Medulla oblongata (tissue), 1 donor: ENCODE measurements around the gene DGCR8.
A peak's percentile ranks its signal among the peaks of the same experiment; 100 is the strongest.

Source experiments
- DNase-seq: peaks from one replicate; pipeline ENCODE4 v3.0.0-alpha.2; 2015; ENCODE audit errors: extremely low spot score

DGCR8 gene

DNA sequence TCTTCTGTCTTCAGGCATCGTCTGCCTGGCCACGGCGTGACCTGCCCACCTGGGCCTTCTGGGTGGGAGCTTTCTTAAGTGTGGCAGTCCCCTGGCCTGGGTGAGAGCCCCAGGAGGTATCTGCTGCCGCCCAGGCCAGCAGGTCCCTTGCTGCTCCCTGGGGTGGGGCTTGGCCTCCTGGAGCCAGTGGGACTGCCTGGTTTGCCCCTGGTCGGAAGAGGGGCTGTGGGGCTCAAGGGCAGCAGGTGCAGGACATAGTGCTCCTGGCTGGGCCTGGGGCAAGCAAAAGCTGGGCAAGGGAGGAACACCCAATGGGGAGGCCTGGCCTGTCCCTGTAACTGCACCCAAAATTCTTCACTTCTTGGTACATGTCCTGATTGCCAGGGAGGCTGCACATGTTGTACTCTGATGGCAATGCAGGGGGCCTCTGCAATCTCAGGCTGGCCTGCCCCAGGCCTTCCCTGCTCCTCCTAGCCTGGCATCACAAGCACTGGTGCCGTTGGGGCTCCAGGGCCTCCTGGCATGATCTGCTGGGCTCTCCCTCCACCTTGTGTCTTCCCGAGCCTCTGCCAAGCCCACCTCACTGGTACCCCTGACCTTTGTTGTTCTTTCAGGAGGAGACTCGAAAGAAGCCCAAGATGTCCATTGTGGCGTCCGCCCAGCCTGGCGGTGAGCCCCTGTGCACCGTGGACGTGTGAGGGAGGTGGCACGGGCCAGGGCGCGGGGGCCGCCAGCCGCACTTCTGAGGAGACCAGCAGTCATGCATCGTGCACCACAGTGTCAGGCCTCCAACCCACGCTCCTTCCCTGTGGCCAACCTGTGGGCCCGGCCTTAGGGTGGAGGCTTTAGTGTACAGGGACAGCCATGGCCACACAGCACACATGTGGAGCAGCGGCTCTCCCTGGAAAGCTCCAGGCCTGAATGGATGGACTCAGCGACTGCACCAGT lies 29.6 kb downstream of the DGCR8 start:
- DNase-seq, result no peak

DNA sequence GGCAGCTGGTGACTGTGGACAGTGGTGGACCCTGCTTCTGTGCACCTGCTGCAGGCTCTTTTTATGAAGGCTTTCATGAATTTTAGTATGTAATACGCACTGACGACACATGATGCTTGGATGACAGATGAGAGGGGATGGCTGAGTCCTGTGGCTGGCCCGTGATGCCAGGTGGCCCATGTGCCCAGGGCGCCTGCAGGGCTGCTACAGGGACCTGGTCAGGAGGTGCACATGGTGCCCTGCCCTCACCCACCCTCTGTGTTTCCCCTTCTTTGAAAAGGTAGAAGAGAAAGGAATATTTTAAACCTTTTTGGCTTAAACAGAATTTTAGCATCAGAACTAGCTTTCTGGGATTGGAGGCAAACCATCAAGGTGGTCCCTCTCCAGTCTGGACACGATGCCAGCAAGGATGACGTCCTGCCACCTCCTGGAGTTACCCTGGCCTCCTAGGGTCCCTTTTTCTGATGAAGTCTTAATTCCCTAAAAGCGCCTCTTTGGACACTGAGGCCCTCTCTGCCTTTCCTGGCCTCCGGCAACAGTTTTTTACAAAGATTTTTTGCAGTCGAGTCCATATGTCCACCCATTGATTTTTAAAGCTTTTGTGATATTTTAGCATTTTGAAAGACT lies 30.4 kb downstream of the DGCR8 start:
- no peak for DNase-seq

DNA sequence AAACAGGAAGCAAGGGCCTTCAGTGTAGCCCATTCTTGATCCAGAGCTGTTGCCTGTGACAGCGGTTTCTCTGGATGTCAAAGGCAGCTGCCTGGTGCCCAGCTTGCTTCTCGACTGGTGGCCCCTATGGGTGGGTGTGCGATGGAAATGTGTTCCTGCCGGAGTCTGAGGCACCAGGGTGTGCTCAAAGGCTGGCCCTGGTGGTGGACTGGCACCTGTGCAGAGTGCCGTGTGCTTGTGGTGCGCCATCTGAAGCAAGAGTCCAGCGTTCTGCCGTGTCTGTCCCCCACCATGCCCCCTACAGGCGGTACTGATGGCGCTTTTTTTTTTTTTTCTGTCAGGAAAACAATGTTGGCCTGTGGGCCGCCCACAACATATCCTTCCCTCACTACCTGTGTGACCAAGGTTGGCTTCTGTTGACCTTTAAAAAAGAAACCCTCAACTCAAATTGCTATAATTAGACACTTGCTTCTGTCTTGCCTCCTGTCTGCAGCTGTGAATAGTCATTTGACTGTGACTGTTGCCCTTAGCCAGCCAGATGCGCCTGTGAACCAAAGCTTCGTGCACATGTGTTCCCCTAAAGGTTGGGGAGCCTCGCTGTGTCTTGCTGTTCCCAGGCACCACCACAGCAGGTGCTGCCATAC lies 31.1 kb downstream of the DGCR8 start:
- no peak for DNase-seq

DNA sequence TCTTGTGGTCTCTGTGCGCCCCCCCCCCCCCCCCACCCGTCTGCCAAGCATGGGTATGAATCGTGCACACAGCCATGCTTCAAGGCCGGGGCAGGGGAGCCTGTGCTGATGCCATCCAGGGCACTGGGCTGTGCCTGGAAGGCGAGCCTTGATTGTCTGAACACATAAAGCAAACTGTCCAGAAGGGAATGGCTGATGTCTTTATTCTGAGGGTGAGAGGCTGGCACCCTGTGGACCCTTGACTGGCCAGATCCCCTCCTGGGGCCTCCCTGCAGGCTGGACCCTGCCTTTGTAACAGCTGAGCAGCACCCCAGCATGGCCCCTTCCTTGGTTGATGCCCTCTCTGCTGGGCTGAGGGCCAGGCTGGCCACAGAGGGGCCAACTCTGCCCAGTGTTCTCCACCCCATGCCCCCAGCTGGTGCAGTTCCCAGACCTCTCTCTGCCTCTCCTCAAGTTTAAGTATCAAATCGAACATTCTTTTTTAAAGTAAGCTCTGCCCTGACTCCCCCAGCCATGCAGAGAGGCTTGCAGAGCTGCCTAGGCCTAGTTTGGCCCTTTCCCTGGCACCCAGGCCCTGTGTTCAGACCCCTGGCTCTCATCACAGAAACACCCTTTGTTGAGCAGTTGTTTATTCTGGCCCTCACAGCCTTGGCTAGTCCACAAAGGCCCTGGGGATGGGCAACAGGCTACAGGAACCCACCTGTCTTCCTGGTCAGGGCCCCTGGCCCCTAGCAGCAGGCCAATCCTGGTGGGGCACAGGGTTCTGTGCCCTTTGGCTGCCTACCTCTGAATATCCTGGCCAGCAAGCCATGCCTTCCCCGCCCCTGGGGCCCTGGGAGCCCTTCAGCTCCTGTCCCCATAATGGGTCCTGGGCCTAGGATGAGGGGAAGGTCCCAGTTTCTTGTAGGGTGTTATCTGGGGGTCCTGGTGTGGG lies 31.9 kb downstream of the DGCR8 start:
- peak; percentile 36 for DNase-seq

DNA sequence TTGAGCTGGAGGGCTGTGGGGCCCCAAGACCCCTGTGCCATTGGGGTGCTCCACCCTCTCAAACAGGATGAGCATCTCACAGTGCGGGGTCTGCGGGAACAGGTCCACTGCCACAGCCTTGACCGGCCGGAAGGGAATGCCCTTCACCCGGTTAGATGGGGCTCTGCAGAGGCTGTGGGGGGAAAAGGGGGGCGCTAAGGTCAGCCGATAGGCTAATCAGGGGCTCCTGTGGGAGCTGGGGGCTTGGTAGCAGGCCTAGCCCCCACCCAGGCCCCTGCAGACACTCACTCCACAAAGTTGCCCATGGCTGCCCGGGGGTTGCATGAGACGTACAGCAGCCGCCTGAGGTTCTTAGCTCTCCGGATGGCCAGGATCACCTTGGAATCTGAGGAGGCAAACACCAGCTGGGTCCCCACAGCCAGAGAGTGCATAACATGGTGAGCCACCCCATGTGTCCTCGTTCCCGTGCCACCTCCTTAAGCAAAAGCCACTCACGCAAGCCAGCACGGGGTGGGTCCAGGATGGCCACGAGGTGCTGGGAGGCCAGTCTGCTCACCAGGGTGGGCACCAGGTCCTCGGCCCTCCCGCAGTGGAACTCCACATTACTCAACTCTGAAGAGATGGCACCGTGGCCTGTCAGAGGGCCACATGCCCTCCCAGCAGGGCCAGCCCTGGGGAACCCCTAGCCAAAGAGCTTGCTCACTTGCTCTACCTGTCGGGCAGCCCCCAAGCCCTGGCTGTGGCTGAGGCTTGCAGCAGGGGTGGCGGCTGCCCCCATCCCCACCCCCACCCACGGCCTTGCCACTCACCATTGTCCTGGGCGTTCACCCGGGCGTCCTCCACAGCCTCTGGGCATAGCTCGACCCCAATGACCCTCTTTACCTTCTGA lies 32.8 kb downstream of the DGCR8 start:
- DNase-seq, result no peak

DNA sequence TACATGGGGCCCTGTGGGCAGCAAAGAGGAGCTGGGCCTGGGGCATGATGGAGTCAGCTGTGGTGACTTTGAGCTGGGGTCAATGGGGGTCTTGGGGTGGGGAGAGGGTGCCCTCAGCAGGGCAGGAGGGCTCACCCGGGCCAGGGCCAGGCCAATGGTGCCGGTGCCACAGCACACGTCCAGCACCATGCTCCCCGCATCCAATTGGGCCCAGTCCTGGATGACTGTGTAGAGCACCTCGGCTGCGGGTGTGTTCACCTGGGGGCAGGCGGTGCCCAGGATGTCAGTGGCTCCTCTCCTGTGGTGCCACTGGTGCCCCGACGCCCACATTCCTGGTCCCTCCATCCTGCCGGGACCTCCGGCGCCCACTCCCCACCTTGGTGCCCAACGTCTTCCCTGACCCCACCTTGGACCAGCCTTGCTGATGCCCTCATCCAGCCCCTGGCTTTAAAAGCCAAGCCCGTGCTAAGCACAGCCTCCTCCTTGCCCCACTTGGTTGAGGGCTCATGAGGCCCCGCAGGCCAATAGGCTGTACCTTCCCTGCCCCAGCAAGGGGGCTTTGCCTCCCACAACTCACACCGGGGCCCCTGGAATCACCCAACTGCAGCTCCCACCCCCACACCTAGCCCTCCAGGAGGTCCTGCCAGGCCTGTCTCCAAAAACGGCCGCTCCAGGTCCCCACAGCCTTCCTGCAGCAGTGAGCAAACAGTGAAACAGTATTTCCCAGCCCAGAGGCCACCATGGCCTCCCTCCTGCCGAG lies 33.7 kb downstream of the DGCR8 start:
- no peak for DNase-seq

DNA sequence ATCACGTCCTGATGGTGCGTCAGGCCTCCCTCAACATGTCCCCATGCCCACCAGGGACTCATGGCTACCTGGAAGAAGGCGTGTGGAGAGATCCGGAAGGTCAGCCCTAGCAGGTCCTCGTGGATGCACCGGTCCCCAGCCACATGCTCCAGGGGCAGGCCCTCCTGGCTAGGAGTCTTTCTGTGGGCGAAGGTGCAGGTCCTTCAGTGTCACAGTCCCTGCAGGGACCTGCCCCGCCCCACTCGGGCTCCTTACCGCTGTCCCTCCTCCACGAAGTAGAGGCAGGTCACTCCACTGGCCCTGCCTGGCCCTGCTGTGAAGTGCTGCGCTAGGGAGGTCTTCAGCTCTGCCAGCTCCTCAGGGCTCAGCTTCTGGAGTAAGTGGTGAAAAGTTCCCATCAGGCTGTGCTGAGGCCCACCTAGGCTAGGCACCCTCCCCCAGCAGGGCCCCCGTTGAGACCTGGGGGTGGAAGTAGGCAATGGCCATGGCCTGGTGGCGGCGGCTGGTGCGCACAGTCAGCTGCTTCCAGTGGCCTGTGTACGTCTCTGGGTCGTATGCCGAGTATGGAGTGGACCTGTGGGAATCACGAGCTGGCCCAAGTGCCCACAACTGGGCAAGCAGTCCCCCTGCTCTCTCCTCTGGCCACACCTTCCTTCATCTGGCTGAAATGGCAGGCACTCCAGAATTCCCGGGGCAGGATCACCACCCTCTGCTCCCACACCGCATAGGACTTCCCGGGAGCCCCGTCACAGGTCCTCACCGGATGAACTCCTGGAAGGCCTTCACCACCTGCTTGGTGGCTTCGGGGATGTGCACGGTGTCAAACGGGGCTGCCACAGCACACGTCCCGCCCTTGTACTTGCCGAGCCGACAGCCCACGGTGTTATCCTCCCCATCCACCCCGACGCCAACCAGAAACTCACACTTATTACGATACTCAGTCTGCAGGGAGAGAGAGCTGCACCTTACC lies 34.8 kb downstream of the DGCR8 start:
- no peak for DNase-seq

DNA sequence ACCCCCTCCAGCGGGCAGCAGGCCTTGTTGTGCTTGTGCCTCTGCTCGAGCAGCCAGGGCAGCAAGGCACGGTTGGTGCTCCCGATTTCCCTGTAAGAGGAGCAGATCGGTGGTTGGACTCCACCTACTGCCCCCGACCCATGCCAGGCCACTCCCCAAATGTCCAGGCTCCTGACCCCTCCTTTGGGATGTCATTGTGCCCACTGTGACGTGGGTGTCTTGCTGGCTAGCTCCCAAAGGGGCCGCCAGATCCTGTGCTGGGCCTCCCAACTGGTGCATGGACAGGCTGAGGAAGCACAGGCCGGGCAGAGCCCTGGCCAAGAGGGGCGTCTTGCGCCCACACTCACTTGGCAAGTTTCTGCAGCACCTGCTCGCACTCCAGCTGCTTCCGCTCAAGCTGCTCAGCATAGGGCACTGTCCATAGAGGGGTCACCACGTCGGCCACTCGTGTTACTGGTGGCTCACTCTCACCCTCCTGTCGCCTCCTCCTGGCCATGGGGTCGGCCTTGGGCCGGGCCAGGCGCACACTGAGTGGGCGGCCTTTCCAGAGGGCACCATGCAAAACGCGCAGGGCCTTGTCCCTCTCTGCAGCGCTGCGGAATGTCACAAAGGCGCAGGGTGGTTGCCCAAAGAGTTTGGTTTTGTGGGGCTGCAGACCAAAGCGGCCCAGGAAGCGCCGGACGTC lies 35.8 kb downstream of the DGCR8 start, which contains the start of gene RANBP1:
Gene RANBP1 (plus strand): TSS at position 414 of the 685 bp plus-strand sequence. CDS start 81 bp downstream, at position 495.
- no peak for DNase-seq

DNA sequence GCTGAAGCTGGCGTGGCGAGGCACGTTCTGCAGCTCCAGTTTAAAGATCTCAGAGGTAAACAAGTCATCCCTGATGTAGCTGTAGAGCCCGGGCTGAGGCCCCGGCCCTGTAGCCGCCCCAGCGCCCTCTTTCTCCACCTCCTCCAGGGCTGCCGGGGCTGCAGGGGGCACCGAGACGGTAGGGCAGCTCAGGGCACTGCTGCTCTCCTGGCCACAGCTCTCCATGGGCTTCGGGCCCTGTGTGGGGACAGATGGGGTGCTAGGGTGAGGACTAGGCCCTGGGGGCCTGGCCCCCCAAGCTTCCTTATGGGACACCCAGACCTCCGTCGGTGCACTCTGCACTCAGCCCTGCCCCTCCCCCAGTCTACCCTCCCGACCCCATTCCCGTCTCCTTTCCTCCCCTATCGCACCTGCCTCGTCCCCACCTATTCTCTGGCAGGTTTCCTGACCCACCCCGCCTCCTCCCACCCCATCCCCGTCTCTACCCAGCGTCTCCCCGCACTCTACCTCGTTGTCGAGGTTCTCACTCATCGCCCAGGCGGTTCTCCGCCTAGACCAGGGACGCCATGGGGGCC lies 36.4 kb downstream of the DGCR8 start:
- DNase-seq, result no peak

DNA sequence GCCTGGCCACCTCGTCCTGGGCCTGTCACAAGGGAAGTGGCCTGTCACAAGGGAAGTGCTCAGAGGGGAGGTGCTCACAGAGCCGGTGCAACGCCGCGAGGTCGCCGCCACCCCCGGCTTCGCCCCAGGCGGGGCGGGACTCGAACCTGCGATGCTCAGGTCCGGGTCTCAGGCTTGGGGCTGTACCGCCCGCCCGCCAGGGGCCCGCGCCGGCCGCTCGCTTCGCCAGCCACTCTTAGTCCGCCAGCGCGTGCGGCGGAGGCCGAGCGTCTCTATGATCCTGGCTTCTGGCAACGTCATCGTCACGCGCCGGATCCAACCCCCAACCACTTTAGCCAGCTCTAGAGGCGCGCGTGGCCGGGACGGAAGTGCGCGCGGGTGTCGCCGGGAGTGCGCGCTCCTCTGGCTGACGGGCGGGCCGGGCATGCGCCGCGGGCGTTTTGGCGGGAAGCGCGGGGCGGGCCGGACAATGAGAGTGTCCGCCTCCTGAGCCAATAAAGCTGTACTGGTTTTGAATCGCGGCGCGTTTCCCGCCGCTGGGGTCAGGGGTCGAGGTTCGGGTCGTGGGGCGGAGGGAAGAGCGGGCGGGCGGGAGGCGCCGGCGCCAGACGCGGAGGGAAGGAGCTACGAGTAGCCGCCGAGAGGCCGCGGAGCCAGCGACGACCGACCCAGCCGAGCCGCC lies 37.1 kb downstream of the DGCR8 start, which contains the start of gene TRMT2A:
Gene TRMT2A (minus strand): TSS at position 276 of the 682 bp plus-strand sequence. CDS start 320 bp downstream, outside the sequence.
- peak; percentile 97 for DNase-seq

DNA sequence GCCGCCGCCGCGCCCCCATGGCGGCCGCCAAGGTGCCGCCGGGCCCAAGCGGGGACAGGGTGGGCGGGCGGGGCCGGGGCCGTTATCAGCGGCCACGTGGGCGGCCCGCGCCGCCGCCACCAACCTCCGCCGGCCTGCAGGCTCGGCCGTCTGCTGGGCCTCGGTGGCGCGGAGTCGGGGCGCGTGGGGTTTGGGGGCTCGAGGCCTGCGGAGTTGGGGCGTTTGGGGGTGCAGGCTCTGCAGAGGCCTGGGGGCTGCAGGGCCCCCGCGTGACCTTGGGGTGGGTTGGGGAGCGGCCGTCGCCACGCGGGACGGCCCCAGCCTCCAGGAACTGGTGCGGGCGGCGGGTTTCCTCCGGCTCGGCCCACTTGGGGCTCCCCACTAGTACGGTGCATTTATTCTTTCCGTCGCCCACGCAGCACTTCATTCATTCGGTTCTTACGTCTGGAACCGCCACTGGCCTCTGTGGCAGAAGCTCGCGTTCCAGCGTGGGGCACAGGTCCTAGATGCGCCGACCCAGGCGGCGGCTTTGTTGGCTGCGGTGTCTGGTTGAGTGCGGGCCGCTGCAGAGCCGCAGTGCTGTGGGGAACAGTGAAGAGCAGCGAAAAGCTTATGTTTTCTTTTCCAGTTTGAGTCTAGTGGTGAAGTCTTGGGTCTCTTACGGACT lies 37.7 kb downstream of the DGCR8 start:
- DNase-seq, result no peak

DNA sequence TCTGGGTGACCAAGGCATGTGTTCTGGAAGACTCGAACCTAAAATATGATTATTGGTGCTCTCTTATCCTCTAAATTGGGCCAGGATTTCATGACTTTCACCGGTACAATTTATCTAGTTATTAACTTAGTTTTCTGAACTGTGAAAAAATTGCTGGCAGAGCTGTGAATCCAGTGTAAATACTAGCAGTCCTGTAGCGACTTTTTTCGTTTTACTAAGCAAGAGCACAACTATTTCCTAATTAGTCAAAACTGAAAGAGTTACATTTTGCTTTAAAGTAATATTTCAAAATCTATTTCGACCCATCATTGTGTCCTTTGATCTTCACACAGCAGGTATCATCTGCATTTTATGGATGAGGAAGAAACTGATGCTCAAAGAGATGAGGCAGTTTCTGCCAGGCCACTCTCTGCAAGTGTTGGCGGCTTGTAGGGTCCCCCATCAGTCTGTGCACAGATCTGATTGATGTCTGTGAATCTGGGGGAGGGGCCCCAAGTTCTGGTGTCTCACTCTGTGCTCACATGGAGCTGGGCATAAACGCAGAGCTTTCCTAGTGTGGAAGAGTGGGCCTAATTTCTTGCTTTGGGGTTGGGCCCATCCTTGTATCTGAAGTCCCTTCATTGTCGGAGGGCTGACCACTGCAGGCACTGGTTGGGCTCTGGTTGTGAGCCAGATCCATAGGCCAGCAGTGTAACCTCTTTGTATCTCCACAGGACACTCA lies 38.4 kb downstream of the DGCR8 start:
- DNase-seq, result no peak

DNA sequence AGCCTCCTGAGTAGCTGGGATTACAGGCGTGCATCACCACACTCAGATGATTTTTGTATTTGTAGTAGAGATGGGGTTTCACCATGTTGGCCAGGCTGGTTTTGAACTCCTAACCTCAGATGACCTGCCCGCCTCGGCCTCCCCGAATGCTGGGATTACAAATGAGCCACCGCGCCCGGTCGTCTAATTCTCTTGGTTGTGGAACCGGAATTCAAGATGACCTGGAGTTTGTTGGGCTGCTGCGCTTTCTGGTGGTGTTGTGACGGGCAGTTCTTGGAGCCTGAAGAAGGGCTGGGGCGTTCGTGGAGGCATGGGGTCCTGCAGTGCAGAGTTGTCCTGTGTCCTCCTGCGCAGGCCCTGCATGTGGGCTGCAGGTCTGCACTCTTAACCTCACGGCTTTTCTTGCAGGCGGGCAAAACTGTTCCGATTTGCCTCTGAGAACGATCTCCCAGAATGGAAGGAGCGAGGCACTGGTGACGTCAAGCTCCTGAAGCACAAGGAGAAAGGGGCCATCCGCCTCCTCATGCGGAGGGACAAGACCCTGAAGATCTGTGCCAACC lies 41.9 kb downstream of the DGCR8 start:
- DNase-seq, result no peak

DNA sequence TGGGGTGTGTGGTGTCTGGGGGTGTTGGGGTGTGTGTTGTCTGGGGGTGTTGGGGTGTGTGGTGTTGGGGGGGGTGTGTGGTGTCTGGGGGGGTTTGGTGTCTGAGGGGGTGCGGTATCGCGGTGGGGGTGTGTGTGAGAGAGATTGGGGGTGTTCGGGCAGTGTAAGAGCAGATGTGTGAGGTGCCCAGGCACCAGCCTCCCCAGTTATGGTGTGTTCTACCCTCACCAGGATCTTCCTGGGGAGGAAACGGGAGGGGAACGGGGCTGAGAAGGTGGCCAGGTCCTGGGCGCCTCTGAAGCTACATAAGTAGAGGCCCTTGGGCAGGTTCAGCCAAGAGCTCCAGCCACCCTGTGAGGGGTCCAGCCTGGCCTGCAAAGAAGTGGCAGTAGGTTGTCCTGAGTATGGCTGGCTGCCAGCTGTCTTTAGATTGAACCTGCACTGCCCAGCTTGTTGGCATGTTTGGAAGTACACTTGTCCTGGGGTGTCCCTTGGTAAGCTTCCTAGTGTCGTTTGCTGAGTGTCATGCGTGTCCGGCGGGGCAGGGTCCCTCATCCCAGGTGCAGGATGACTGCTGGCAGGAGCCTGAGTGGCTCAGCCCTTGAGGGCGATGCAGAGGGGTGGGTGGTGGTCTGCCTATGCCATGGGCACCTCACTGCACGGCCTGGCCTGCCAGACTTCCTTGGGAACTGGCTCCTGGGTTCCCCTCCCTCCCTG lies 43.5 kb downstream of the DGCR8 start:
- no peak for DNase-seq
